PC-3 (cell line): ENCODE data around the gene R3HCC1L. TPM values are rescaled to one million over a fixed set of nuclear protein-coding genes. Genes with fewer than 3 reads are reported as not detected.

Experiments
- ATAC-seq: fragments of 200-7000 bp; cut with Tn5 transposase; 2 replicates; pipeline ENCODE4 v1.9.1; 2020; ENCODE audit warnings: mild to moderate bottlenecking, moderate library complexity
- BruUV-seq: library from RNA; stranded (reverse); fragments of 400-500 nt; replicated peaks from 2 replicates; lab custom pipeline; 2021; lab: Mats Ljungman, UMichigan
- CTCF ChIA-PET: fragments of 300-600 bp; sonication (Branson Sonifier 250); formaldehyde crosslinking; loops from one replicate; lab custom pipeline; 2022; ENCODE audit warnings: antibody characterized with exemption; lab: Charles Lee
- POLR2A ChIA-PET: fragments of 300-600 bp; sonication (Branson Sonifier 250); formaldehyde crosslinking; loops from one replicate; lab custom pipeline; 2022; ENCODE audit warnings: antibody characterized with exemption; ENCODE audit not compliant: unreplicated experiment; lab: Charles Lee
- DNase-seq: peaks from one replicate; pipeline ENCODE4 v3.0.0-alpha.2; 2015
- H2AFZ ChIP-seq: fragments of 300-600 bp; sonication (generic); 2 replicates; pipeline ENCODE4 v1.6.0; 2016; ENCODE audit warnings: antibody characterized with exemption, low read length
- H3F3A ChIP-seq: fragments of 300-600 bp; sonication (generic); one replicate; pipeline ENCODE4 v1.6.0; 2017; ENCODE audit warnings: antibody characterized with exemption, low read length, control low read depth, mild to moderate bottlenecking; ENCODE audit not compliant: unreplicated experiment
- H3K27ac ChIP-seq: fragments of 300-600 bp; sonication (generic); 2 replicates; pipeline ENCODE4 v1.5.1; 2016; ENCODE audit warnings: mild to moderate bottlenecking, low read length
- H3K27me3 ChIP-seq: fragments of 300-600 bp; sonication (generic); 2 replicates; pipeline ENCODE4 v1.6.1; 2016; ENCODE audit warnings: low read length, mixed read lengths
- H3K36me3 ChIP-seq: fragments of 300-600 bp; sonication (generic); 2 replicates; pipeline ENCODE4 v1.6.1; 2016; ENCODE audit warnings: low read depth, mixed run types, low read length, mixed read lengths
- H3K4me1 ChIP-seq: fragments of 300-600 bp; sonication (generic); 2 replicates; pipeline ENCODE4 v1.5.1; 2016; ENCODE audit warnings: low read length; ENCODE audit not compliant: insufficient read depth
- H3K4me2 ChIP-seq: fragments of 300-600 bp; sonication (generic); 2 replicates; pipeline ENCODE4 v1.6.0; 2016; ENCODE audit warnings: low read length
- H3K4me3 ChIP-seq: fragments of 300-600 bp; sonication (generic); 2 replicates; pipeline ENCODE4 v1.5.1; 2016; ENCODE audit warnings: mild to moderate bottlenecking, low read length, mixed read lengths
- H3K79me2 ChIP-seq: fragments of 300-600 bp; sonication (generic); 2 replicates; pipeline ENCODE4 v1.6.1; 2017; ENCODE audit warnings: low read length, mixed read lengths
- H3K9ac ChIP-seq: fragments of 300-600 bp; sonication (generic); 2 replicates; pipeline ENCODE4 v1.6.0; 2016; ENCODE audit warnings: mild to moderate bottlenecking, low read length
- H3K9me2 ChIP-seq: fragments of 300-600 bp; sonication (generic); replicated peaks from 2 replicates; pipeline ENCODE4 v1.6.1; 2016; ENCODE audit warnings: mixed run types, low read length, mixed read lengths
- H3K9me3 ChIP-seq: fragments of 300-600 bp; sonication (generic); 2 replicates; pipeline ENCODE4 v1.6.1; 2016; ENCODE audit warnings: low read length, mixed read lengths
- H4K20me1 ChIP-seq: fragments of 300-600 bp; sonication (generic); 2 replicates; pipeline ENCODE4 v1.6.1; 2016; ENCODE audit warnings: low read length, mixed read lengths
- EZH2 ChIP-seq: fragments of 300-600 bp; sonication (generic); IDR thresholded peaks from one replicate; pipeline ENCODE4 v1.6.1; 2017; ENCODE audit warnings: antibody characterized with exemption, mild to moderate bottlenecking, low read length; ENCODE audit not compliant: unreplicated experiment
- EZH2phosphoT487 ChIP-seq: fragments of 300-600 bp; sonication (generic); IDR thresholded peaks from 2 replicates; pipeline ENCODE4 v1.6.1; 2018; ENCODE audit warnings: mild to moderate bottlenecking, antibody characterized with exemption, low read length, borderline replicate concordance
- intact Hi-C: fragments of 100-400 bp; cut with micrococcal nuclease; formaldehyde crosslinking; loops from 2 replicates; pipeline ENCODE4 v1.9.0; 2023
- total RNA-seq: library from RNA; depleted of rRNA; stranded (reverse); fragments of >200 nt; gene quantifications from 2 replicates; pipeline ENCODE4 v1.2.3, GENCODE V29; 2014
- TF ChIP-seq, protein P1 (sequence below): fragments of 300-600 bp; sonication (generic); conservative IDR thresholded peaks from 2 replicates; pipeline ENCODE4 v1.5.1; 2017; ENCODE audit warnings: antibody characterized with exemption, low read depth, mild to moderate bottlenecking, low read length

R3HCC1L gene
- total RNA-seq, 1 experiment from 2014 or later: 15.3 TPM

DNA sequence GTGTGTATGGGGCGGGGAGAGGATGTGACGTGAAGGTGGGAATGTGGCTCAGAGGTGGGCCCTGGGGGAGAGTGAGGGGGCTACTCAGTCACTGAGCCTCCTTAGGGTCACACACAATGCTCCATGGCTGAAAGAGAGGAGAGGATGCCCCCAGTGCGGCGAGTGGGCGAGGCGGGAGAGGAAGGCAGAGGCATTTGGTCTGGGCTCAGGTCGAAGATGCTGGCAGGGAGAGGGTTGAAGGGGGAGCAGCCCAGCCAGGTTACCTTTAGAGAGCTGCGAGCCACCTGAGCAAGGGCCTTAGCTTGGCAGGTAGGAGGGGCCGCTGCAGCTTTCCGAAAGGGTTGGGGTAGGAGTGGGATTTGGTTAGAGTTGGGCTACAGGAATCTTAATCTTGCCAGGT is 138.2 kb downstream of the R3HCC1L start:
- CTCF ChIA-PET: no interaction called here
- DNase-seq (no peak), ATAC-seq (no peak)
- Histone ChIP-seq H3K4me2 (no peak overlapping the region), H3K27ac (no peak overlapping the region), H3K79me2 (no peaks in the 10 kb centered on the region), H2AFZ (no peak overlapping the region), H3K4me1 (peaks cover 25% of the 10 kb centered on the region), H3K36me3 (no peaks in the 10 kb centered on the region), H3K4me3 (no peak overlapping the region), H3K9me2 (no peaks in the 10 kb centered on the region), H3F3A (no peaks in the 10 kb centered on the region), H3K9me3 (no peaks in the 10 kb centered on the region), H3K9ac (no peak overlapping the region), H3K27me3 (no peaks in the 10 kb centered on the region), H4K20me1 (no peaks in the 10 kb centered on the region)
- no TSS peak for BruUV-seq
- TF ChIP-seq, protein P1, sequence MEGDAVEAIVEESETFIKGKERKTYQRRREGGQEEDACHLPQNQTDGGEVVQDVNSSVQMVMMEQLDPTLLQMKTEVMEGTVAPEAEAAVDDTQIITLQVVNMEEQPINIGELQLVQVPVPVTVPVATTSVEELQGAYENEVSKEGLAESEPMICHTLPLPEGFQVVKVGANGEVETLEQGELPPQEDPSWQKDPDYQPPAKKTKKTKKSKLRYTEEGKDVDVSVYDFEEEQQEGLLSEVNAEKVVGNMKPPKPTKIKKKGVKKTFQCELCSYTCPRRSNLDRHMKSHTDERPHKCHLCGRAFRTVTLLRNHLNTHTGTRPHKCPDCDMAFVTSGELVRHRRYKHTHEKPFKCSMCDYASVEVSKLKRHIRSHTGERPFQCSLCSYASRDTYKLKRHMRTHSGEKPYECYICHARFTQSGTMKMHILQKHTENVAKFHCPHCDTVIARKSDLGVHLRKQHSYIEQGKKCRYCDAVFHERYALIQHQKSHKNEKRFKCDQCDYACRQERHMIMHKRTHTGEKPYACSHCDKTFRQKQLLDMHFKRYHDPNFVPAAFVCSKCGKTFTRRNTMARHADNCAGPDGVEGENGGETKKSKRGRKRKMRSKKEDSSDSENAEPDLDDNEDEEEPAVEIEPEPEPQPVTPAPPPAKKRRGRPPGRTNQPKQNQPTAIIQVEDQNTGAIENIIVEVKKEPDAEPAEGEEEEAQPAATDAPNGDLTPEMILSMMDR: no peak
- no peak for TF ChIP-seq EZH2phosphoT487
- TF ChIP-seq EZH2: no peak
- POLR2A ChIA-PET: no interaction called here
- intact Hi-C loops: no loop called here

DNA sequence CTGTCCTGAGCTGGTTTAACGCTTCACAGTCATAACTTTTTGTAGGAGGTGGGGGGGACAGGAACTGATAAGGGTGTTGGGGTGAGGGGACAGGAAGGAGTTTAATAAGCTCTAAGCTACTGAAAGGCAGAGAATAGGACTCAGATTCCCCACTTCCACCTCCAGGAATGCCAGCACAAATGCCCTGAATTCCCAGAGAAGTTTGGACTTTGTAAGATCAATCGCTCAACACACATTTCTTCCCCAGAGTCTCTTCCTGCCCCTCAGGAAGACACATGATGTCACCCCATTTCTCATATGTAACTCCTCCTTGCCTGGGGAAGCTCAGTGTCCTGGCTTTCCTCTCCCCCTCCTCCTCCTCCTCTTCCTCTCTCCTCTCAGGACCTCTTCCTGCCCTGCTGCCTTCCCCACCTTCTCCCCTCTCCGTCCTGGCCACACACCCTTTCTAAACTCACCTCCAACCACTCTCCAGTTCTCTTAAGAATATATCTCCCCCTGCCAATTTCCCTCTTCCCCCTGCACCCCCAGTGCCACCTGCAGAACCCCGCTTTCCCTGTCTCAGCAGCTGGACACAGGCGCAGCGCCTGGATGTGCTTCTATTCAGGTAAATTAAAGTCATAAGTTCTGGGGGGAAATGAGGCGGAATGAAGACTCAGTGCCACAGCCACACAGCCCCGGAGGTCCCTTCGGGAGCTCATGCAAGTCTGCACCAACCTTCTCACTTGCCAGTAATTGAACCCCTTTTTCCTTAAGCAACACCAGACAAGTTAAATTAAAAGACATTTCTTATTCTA is 138.8 kb downstream of the R3HCC1L start:
- ATAC-seq (no peak), DNase-seq (no peak)
- no peaks in the 10 kb centered on the region for H3K79me2 ChIP-seq
- no peak overlapping the region for H3K4me2 ChIP-seq
- CTCF ChIA-PET: no interaction called here
- no peak for TF ChIP-seq EZH2
- no peak for TF ChIP-seq EZH2phosphoT487
- TF ChIP-seq, protein P1: no peak
- POLR2A ChIA-PET: no interaction called here
- no peaks in the 10 kb centered on the region for H3K9me3 ChIP-seq
- H3F3A ChIP-seq: no peaks in the 10 kb centered on the region
- intact Hi-C loops: no loop called here
- H3K27ac ChIP-seq: no peak overlapping the region
- H3K9me2 ChIP-seq: no peaks in the 10 kb centered on the region
- no TSS peak for BruUV-seq
- no peak overlapping the region for H3K4me3 ChIP-seq
- H3K27me3 ChIP-seq: no peaks in the 10 kb centered on the region
- H2AFZ ChIP-seq: no peak overlapping the region
- no peaks in the 10 kb centered on the region for H3K36me3 ChIP-seq
- no peaks in the 10 kb centered on the region for H4K20me1 ChIP-seq
- H3K9ac ChIP-seq: no peak overlapping the region
- peaks cover 23% of the 10 kb centered on the region for H3K4me1 ChIP-seq

DNA sequence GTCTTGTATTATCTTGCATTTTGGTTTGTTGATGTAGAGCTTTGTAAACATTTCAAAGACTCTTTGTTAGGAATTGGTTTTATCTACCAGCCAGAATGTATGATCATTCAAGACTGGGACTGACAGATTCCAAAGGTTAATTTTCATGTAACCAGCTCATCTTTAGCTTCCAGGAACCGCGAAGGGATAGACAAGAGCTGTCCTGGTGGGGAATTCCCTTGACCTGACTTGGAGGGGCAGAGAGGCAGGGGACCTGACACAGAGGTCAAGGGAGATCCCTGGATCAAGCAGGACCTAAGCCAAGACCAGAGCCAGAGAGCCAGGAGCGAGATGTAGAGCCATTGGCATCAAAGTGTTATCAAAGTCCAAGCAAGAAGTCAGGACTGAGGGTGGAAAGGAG is 140.1 kb downstream of the R3HCC1L start:
- Histone ChIP-seq H3K9me2 (no peaks in the 10 kb centered on the region), H2AFZ (no peak overlapping the region), H3F3A (no peaks in the 10 kb centered on the region), H3K27me3 (no peaks in the 10 kb centered on the region), H3K4me1 (peaks cover 10% of the 10 kb centered on the region), H3K9me3 (no peaks in the 10 kb centered on the region), H3K4me3 (no peak overlapping the region), H3K79me2 (no peaks in the 10 kb centered on the region), H3K36me3 (no peaks in the 10 kb centered on the region), H3K9ac (no peak overlapping the region), H4K20me1 (no peaks in the 10 kb centered on the region), H3K27ac (no peak overlapping the region), H3K4me2 (no peak overlapping the region)
- CTCF ChIA-PET: no interaction called here
- TF ChIP-seq EZH2phosphoT487 (no peak), EZH2 (no peak)
- TF ChIP-seq, protein P1: no peak
- BruUV-seq: no TSS peak
- POLR2A ChIA-PET: no interaction called here
- ATAC-seq: no peak
- intact Hi-C loops: no loop called here
- no peak for DNase-seq
